GM21423 (cell line): Measurements from ENCODE around the gene STK10.
"Not testable (repeated sequence)": the region's sequence is repeated elsewhere in the genome, so short reads cannot be mapped to it uniquely, and the experiment has no call there.

Source experiments
- ATAC-seq: cut with Tn5 transposase; IDR thresholded peaks from one replicate; pipeline ENCODE4 v1.9.1; 2021; ENCODE audit warnings: mild to moderate bottlenecking, moderate library complexity; ENCODE audit not compliant: unreplicated experiment

Gene STK10

GRCh38 chr5:172166030-172166826 is 21.8 kb downstream of the STK10 start:
- ATAC-seq: no peak

- ATAC-seq: peak; percentile 59
Measured at GRCh38 chr5:172165465-172165864, 22.6 kb downstream of the STK10 start.

- peak; percentile 23 for ATAC-seq
Measured at GRCh38 chr5:172164769-172165212, 23.2 kb downstream of the STK10 start.

GRCh38 chr5:172163346-172163745 is 24.7 kb downstream of the STK10 start:
- ATAC-seq: no peak

GRCh38 chr5:172162987-172163343 is 25.1 kb downstream of the STK10 start:
- ATAC-seq: no peak

- no peak for ATAC-seq
Measured at GRCh38 chr5:172162323-172162986, 25.6 kb downstream of the STK10 start.

GRCh38 chr5:172160506-172160905 is 27.5 kb downstream of the STK10 start:
- ATAC-seq: no peak

GRCh38 chr5:172159016-172159415 is 29.0 kb downstream of the STK10 start:
- no peak for ATAC-seq

GRCh38 chr5:172156541-172156994 is 31.5 kb downstream of the STK10 start:
- no peak for ATAC-seq

GRCh38 chr5:172155101-172155500 is 32.9 kb downstream of the STK10 start:
- ATAC-seq: not testable (repeated sequence)

GRCh38 chr5:172153695-172154094 is 34.3 kb downstream of the STK10 start:
- ATAC-seq: no peak

GRCh38 chr5:172151661-172152210 is 36.3 kb downstream of the STK10 start:
- no peak for ATAC-seq

GRCh38 chr5:172150514-172151425 is 37.3 kb downstream of the STK10 start:
- peak; percentile 62 for ATAC-seq

- ATAC-seq: not testable (repeated sequence)
Measured at GRCh38 chr5:172149481-172149880, 38.5 kb downstream of the STK10 start.

- ATAC-seq: no peak
Measured at GRCh38 chr5:172149073-172149472, 39.0 kb downstream of the STK10 start.

GRCh38 chr5:172148381-172148780 is 39.6 kb downstream of the STK10 start:
- ATAC-seq: no peak

- no peak for ATAC-seq
Measured at GRCh38 chr5:172147857-172148256, 40.2 kb downstream of the STK10 start.

- no peak for ATAC-seq
Measured at GRCh38 chr5:172146748-172147092, 41.3 kb downstream of the STK10 start.

- ATAC-seq: no peak
Measured at GRCh38 chr5:172145870-172146747, 41.9 kb downstream of the STK10 start.
